Right forelimb (tissue), 1 donor: ENCODE data around the gene GNA12.
"Not testable (repeated sequence)": the region's sequence is repeated elsewhere in the genome, so short reads cannot be mapped to it uniquely, and the experiment has no call there.

Experiments
- DNase-seq: peaks from one replicate; pipeline ENCODE4 v3.0.0-alpha.2; 2018

The GNA12 gene

DNA sequence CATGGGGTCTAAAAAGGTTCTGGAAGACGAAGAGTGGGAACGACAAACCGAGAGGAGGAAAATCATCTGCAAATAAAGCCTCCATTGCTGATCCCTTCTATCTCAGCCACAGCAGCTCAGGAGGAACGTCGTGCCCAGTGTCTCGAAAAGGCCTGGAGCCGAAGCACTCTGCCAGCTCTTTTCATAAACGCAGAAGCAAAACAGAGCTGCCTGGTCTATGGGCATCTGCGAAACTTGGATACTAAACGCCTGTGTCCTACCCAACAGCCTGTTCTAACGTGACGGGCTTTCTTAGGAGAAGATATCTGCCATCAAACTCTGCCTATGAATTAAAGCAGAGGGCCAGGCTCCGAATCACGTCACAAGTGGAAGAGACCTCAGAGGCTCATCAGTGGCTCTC, 68.7 kb downstream of the GNA12 start:
- DNase-seq: no peak

GRCh38 chr7:2774935-2775334, 69.2 kb downstream of the GNA12 start:
- DNase-seq: no peak

DNA sequence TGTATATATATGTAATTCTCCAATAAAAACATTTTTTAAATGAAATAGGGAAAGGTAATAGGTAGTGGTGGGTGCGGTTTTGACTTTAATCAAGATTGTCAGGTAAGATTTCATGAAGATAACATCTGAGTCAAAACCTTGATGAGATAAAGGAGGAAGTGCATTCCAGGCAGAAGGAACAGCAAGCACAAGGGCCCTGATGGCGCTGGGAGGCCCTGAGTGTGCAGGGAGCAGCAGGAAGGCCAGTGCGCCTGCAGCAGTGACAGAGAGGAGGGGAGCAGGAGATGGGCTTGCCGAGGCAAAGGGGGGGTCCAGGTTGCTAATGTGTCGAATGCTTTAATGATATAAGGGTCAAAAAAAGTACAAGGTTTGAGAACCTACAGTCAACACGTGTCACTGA, 69.8 kb downstream of the GNA12 start:
- no peak for DNase-seq

DNA sequence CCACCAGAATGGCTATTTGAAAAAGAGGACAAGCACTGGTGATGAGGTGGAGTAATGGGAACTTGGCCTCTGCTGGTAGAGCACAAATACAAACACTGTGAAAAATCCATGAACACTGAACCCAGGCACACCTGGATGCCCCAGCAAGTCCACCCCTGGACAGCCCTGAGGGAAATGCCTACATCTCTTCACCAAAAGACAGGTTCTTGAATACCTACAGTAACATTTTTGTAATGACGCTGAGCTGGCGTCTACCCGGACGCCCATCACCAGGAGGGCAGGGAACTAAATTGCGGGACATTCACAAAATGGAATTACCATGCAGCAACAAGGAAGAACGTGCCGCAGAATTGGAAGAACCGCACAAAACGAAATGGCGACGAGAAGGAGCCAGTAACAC, 70.5 kb downstream of the GNA12 start:
- no peak for DNase-seq

- no peak for DNase-seq
These were observed 72.8 kb downstream of the GNA12 start for GRCh38 chr7:2771274-2771731.

- DNase-seq: no peak
These were observed 79.5 kb downstream of the GNA12 start for GRCh38 chr7:2764621-2765020.

DNA sequence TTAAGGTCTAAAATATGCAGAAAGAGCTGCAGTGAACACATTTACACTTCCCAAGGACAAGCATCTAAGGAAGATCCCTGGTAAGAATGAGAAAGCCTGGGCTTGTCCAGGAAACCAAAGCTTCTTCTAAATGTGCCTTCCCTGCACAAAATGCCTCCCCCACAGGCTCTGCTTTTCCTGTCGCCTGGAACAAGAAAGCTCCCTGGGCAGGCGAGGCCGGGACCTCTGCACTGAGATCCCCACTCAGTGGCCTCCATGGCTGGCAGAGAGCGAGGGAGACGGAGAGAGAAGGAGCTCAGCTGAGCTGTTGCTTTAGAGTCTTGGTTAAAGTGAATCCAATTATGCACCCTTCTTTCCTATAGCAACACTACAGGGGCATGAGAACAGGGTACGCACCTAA, 80.5 kb downstream of the GNA12 start:
- DNase-seq: no peak

GRCh38 chr7:2761801-2762497, 82.2 kb downstream of the GNA12 start:
- DNase-seq: no peak

GRCh38 chr7:2761131-2761624, 82.9 kb downstream of the GNA12 start:
- DNase-seq: no peak

DNA sequence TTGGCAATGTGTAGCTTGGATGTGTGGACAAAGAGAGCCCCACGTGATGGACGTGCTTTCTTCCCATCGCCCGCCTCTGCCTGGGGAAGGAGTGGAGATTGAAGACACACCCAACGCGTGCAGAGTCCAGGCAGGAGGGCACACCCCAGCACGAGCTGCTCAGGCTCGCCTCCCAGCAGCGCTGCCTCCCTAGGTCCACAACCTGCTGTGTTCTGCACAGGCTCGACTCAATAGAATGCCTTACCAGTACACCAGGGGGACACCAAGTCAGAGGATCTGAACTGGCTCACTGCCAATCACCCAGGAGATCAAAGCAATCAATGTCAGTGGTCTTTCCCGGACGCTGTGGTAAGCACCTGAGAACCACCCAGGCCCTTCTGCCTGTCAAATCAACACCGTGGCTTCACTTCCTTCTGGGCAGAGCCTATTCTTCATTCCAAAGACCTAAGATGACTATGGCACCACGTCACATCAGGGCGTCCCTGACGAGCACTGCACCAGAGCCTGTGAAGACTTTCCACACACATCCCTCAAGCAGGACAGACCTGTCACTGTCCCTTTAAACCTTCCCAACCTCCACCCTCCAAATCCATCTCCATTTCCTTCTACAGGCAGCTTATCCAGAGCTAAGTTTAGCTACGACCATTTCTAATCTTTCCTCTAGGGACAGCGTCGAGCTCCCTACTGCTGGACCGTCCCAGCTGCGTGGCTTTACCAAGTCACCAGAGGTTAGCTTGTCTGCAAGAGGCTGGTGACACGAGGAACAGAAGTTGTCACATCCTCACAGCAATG, 83.8 kb downstream of the GNA12 start:
- DNase-seq: no peak

GRCh38 chr7:2759736-2760097, 84.4 kb downstream of the GNA12 start:
- no peak for DNase-seq

DNA sequence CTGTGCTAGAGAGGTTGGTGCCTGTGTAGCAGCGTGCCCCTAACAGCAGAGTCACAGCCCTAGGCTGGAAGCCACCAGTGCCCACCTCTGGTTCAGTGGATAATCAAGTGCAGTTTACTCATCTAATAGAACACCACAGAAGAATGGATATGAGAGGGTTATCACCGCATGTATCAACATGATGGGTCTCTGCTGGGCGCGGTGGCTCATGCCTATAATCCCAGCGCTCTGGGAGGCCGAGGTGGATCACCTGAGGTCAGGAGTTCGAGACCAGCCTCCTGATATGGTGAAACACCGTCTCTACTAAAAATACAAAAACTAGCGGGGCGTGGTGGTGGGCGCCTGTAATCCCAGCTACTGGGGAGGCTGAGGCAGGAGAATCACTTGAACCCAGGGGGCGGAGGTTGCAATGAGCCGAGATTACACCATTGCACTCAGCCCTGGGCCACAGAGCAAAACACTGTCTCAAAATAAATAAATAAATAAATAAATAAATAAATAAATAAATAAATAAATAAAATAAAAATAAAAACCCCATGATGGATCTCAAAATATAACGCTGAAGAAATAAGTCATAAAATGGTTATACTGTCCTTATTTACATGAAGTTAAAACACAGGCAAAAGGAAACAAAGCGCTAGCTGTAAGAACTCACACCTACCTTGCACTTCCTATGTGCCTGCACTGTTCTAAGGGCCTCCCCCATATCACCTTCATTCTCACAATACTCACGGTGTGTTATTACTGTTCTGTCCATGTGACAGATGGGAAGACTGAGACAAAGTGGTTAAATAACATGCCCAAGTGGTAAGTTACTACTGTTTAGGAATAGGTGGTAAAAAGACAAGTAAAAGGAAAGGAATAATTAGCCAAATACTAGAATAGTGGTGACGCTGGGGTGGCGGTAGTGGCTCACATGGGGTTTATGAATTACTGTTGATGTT, 85.2 kb downstream of the GNA12 start:
- DNase-seq: peak; percentile 24

DNA sequence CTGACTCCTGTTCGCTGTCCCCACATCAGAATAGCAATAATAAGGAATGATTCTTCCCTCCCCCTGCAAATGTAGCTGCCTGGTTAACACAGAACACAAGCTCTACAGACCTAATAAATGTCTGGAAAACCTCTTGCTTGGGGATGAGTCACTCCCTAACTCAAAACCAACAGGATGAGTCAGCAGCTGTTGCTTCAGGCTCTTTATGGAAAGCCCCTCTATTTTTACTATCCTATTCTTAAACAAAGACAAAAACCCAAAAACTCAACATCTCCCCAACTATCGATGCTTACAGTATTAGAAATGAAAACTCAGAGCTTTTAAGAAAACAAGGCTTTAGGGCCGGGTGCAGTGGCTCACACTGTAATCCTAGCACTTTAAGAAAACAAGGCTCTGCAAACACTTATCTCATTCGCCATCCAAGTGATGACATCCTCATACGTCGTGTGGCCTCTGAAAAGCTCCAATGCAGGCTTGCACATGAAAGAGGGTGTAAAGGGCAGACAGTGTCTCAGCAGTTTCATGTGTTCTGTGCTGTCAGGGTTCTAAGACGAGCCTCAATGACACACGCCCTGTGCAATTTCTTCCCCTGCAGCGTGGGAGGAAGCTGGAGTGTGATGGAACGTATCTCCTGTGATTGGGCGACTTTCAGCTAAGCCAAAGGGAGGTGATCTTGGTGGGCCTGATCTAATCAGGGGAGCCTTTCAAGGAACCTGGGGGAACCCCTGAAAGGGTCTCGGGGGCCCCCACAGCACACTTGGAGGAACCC, 86.0 kb downstream of the GNA12 start:
- peak; percentile 69 for DNase-seq

DNA sequence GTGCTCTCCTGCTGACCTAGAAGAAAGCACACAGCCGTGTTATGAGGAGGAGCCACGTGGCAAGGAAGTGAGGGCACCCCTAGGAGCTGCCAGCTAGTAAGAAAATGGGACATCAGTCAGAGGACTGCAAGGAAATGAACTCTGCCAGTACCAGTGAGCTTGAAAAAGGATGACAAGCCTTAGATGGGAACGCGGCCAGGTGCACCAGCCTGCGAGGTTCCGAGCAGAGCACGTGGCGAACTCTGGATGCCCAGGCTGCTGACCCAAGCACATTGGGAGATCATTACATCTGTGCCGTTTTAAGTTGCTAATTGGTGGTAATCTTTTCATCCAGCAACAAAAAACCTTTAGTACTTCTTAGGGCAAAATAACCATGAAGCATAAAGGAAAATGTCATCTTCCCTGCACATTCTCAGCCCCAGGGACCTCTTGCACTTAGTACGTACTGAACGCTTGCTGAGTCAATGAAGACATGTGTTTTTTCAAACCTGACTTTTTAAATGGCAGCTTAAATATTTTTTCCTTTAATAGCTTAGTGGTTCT, 86.7 kb downstream of the GNA12 start:
- DNase-seq: no peak

GRCh38 chr7:2755531-2755930, 88.6 kb downstream of the GNA12 start:
- no peak for DNase-seq

GRCh38 chr7:2754912-2755311, 89.2 kb downstream of the GNA12 start:
- peak; percentile 24 for DNase-seq

- DNase-seq: no peak
These were observed 90.0 kb downstream of the GNA12 start for GRCh38 chr7:2754086-2754485.

DNA sequence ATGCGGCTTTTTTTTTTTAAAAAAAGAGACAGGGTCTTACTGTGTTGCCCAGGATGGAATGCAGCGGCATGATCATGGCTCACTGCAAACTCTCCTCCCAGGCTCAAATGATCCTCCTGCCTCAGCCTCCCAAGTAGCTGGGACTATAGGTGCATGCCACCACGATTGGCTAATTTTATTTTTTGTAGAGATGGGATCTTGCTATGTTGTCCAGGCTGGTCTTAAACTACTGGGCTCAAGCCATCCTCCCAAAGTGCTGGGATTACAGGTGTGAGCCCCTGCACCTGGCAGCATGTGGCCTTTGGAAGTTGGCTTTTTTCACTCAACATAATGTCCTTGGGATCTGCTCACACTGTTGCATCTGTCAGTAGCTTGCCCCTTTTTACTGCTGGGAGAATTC, 91.0 kb downstream of the GNA12 start:
- no peak for DNase-seq

DNA sequence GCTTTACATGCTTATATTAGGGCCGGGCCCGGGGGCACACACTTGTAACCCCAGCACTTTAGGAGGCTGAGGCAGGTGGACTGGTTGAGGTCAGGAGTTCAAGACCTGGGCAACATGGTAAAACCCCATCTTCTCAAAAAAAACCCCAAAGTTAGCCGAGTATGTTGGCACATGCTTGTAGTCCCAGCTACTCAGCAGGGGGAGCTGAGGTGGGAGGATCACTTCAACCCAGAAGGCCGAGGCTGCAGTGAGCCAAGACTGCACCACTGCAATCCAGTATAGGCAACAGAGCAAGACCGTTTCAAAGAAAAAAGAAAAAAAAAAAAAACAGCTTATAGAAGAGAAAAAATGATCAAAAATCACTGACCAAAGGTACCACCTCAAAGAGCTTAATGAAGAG, 93.0 kb downstream of the GNA12 start:
- no peak for DNase-seq

GRCh38 chr7:2750004-2750407, 94.1 kb downstream of the GNA12 start:
- DNase-seq: no peak

GRCh38 chr7:2748684-2749083, 95.4 kb downstream of the GNA12 start:
- DNase-seq: not testable (repeated sequence)
